ENCODE measurements around the gene EHMT1.

EHMT1 gene

DNA sequence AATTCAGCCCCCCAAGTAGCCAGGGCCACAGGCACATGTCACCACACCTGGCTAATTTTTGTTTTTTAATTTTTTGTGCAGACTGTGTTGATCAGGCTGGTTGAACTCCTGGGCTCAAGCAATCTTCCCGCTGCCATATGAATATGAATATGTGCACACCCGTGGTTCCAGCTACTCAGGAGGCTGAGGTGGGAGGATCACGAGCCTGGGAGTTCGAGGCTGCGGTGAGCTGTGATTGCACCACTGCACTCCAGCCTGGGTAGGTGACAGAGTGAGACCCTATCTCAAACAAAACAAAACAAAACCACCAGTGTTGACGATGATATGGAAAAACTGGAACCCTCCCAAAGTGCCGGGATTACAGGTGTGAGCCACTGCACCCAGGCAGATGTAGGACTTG lies 32.0 kb downstream of the EHMT1 start:
- Histone ChIP-seq H3K4me3 (ENCODE audit: low read depth, low read length) (no peak overlapping the region), H3K9me3 (no peaks in the 10 kb centered on the region; the same call in 1 of the 2 replicates), H3K4me1 (no peaks in the 10 kb centered on the region), H3K36me3 (peaks cover 28% of the 10 kb centered on the region), H3K27me3 (no peaks in the 10 kb centered on the region)
- DNase-seq: no peak
- TF ChIP-seq CTCF (IDR thresholded peaks at IDR 0.05; ENCODE audit: low read depth, low read length): no peak

GRCh38 chr9:137656416-137656815 lies 37.6 kb downstream of the EHMT1 start:
- no peak for DNase-seq
- H3K36me3 ChIP-seq: peaks cover 13% of the 10 kb centered on the region
- no peak for TF ChIP-seq CTCF (IDR thresholded peaks at IDR 0.05; ENCODE audit: low read depth, low read length)
- no peaks in the 10 kb centered on the region for H3K27me3 ChIP-seq
- no peaks in the 10 kb centered on the region for H3K4me1 ChIP-seq
- H3K9me3 ChIP-seq: no peaks in the 10 kb centered on the region; the same call in 1 of the 2 replicates
- no peak overlapping the region for H3K4me3 ChIP-seq (ENCODE audit: low read depth, low read length)

GRCh38 chr9:137657606-137658005 lies 38.8 kb downstream of the EHMT1 start:
- no peak overlapping the region for H3K4me3 ChIP-seq (ENCODE audit: low read depth, low read length)
- no peak for TF ChIP-seq CTCF (IDR thresholded peaks at IDR 0.05; ENCODE audit: low read depth, low read length)
- no peaks in the 10 kb centered on the region for H3K9me3 ChIP-seq
- no peak for DNase-seq
- H3K27me3 ChIP-seq: no peaks in the 10 kb centered on the region
- H3K4me1 ChIP-seq: no peaks in the 10 kb centered on the region
- H3K36me3 ChIP-seq: peaks cover 8% of the 10 kb centered on the region

DNA sequence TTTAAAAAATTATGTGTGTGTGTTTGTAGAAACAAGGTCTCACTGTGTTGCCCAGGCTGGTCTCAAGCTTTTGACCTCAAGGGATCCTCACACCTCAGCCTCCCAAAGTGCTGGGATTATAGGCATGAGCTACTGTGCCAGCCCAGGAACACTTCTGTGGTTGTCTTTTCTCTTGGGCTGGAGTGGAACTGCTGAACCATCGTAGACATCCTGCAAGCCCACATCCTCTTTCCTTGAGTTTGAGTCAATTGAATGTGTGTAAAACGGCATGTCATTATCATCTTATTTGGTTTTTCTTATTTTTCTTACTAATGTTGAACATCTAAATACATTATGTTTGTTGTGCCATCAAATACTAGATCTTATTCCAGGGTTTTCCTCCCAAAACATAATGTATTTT lies 40.0 kb downstream of the EHMT1 start:
- H3K4me1 ChIP-seq: no peaks in the 10 kb centered on the region
- DNase-seq: no peak

DNA sequence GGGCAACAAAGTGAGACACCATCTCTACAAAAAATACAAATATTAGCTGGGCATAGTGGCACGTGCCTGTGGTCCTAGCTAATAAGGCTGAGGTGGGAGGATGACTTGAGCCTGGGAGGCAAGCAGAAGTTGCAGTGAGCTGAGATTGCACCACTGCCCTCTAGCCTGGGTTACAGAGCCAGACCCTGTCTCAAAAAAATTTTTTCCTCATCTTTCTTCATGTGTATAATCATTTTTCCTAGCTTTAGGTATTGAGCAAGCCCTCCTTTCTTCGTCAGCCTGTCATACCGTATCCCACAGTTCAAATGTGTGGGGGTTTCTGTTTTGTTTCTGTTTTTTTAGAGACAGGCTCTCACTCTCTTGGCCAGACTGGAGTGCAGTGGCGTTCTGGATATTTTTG lies 41.3 kb downstream of the EHMT1 start:
- H3K4me3 ChIP-seq (ENCODE audit: low read depth, low read length): no peak overlapping the region
- H3K27me3 ChIP-seq: no peaks in the 10 kb centered on the region
- no peaks in the 10 kb centered on the region for H3K9me3 ChIP-seq
- no peak for DNase-seq
- no peaks in the 10 kb centered on the region for H3K4me1 ChIP-seq
- H3K36me3 ChIP-seq: peaks cover 2% of the 10 kb centered on the region
- no peak for TF ChIP-seq CTCF (IDR thresholded peaks at IDR 0.05; ENCODE audit: low read depth, low read length)

More for the DNA sequence above, 40.0 kb downstream of the EHMT1 start:
- TF ChIP-seq CTCF (IDR thresholded peaks at IDR 0.05; ENCODE audit: low read depth, low read length): no peak
- no peaks in the 10 kb centered on the region for H3K9me3 ChIP-seq
- no peak overlapping the region for H3K4me3 ChIP-seq (ENCODE audit: low read depth, low read length)
- H3K36me3 ChIP-seq: peaks cover 2% of the 10 kb centered on the region
- no peaks in the 10 kb centered on the region for H3K27me3 ChIP-seq

DNA sequence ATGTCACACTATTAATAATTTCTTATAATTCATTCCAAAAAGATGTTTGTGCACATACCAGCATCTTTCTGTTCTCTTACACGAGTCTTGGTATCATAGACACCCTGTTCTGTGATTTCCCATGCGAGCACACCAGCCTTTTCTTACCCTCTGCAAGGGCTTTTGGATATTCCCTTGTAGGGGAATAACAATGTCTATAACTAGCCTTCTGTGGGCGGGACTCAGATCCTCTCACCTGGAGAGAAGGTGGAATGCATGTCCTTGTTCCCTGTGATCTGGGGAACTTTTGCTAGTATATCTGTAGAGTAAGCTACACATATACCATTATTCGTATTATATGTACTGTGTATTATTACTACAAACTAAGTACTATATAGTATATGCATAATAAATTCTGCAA lies 44.8 kb downstream of the EHMT1 start:
- no peak for TF ChIP-seq CTCF (IDR thresholded peaks at IDR 0.05; ENCODE audit: low read depth, low read length)
- peaks cover 13% of the 10 kb centered on the region for H3K4me1 ChIP-seq
- H3K4me3 ChIP-seq (ENCODE audit: low read depth, low read length): no peak overlapping the region
- no peaks in the 10 kb centered on the region for H3K27me3 ChIP-seq
- no peaks in the 10 kb centered on the region for H3K9me3 ChIP-seq
- DNase-seq: no peak
- no peaks in the 10 kb centered on the region for H3K36me3 ChIP-seq

Measured in BE2C (cell line).